HG02852 (cell line): ENCODE measurements around the gene RAB11FIP5.

Experiments
- ATAC-seq: cut with Tn5 transposase; IDR thresholded peaks from one replicate; pipeline ENCODE4 v1.9.1; 2021; ENCODE audit warnings: mild to moderate bottlenecking, moderate library complexity; ENCODE audit not compliant: unreplicated experiment

Gene RAB11FIP5

GRCh38 chr2:73033766-73034381 is 78.9 kb downstream of the RAB11FIP5 start:
- no peak for ATAC-seq

DNA sequence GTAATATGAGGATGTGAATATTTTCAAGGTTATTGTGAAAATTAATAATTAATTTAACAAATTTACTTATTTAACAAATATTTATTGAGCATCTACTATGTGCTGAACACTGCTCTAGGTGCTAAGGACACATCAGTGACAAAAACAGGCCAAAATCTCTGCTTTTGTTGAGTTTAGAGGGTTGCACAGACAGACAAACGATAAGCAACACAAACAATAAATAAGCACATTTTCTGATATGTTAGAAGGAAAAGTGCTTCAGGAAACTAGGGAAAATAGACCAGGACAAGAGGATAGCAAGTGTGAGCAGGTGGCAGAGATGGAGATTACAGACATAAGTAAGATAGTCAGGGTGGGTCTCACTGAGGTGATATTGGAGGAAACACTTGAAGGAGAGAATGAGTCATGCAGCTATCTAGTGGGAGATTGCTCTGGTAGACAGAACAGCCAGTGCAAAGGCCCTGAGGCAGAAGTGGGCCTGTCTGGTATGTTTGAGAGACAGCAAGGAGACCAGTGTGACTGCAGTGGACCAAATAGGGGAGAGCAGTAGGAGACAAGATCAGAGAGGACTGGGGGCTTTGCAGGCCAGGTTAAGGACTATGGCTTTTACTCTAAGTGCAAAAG is 79.5 kb downstream of the RAB11FIP5 start:
- no peak for ATAC-seq

DNA sequence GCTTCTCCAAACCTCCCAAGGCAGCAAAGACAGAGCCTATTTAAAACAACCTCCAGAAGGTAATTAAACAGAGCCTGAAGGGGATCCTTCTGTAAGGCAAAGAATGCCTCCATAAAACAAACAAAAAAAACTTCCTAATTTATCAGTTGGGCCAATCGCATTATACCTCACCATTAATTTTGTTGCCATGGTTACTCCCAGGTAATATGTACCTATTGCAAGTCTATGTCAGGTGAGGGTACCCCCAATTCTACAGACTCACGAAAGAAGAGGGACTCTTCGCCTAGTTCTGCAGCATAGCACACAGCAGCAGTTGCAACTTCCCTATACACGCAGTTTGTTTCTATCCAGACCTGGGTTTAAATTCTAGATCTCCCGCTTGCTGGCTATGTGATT is 80.0 kb downstream of the RAB11FIP5 start:
- no peak for ATAC-seq

- no peak for ATAC-seq
These were observed 80.7 kb downstream of the RAB11FIP5 start for GRCh38 chr2:73031725-73032701.

DNA sequence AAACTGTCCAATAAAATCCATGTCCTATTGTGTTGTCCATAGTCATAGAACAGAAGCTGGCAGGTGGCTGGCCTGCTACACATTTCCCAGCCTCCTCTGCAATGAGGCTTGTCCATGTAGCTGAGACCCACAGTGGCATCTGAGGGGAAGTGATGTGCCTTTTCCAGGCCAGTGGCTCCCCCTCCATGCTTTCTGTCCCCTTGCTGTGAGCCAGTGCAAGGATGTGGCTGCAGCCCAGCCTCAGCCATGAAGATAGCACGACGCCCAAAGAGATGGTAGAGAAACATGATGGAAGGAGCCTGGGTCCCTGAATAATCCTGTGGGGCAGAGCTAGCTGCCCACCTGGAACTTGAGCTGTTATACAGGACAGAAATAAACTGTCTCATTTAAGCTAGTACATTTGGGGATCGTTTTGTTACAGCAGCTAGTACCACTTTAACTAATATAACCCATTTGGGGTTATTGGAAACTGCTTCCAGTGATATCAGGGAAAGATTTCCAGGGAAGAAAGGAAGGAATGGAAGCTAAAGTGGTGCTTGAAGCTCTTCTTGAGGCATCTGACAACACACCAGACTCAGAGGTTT is 81.6 kb downstream of the RAB11FIP5 start:
- no peak for ATAC-seq

- no peak for ATAC-seq
These were observed 83.9 kb downstream of the RAB11FIP5 start for GRCh38 chr2:73028841-73029240.

GRCh38 chr2:73027340-73027739 is 85.4 kb downstream of the RAB11FIP5 start:
- ATAC-seq = no peak

GRCh38 chr2:73023497-73023896 is 89.3 kb downstream of the RAB11FIP5 start:
- ATAC-seq = no peak
